Stimulated activated CD8-positive, alpha-beta memory T cell treated with anti-CD3 and anti-CD28 coated beads, Interleukin-12 subunit alpha, Interleukin-12 subunit beta, amount 100 ng/mL, for 1 hour (primary cell): Measurements from ENCODE around the gene CRYBG3.
"Not testable (repeated sequence)": the region's sequence is repeated elsewhere in the genome, so short reads cannot be mapped to it uniquely, and the experiment has no call there.

Experiments
- DNase-seq: peaks from one replicate; pipeline ENCODE4 v3.0.0-alpha.2; 2020; ENCODE audit warnings: low read depth

Gene CRYBG3

DNA sequence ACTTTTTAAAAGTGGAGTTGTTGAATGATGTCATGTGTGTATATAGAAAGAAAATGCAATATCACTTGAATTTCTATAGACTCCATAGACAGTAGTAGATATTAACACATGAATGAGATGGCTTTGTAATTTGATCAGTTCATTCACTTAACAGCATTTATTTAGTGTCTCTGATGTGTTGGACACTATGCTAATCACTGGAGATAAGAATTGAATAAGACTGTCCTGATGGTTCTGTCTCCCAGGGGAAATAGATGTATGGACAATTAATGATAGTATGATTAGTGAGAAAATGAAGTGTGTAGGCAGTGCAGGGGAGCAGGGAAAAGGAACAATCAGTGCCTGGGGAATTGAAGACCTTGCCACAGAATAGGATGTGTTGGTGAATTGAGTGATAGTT, 77.5 kb downstream of the CRYBG3 start:
- no peak for DNase-seq

DNA sequence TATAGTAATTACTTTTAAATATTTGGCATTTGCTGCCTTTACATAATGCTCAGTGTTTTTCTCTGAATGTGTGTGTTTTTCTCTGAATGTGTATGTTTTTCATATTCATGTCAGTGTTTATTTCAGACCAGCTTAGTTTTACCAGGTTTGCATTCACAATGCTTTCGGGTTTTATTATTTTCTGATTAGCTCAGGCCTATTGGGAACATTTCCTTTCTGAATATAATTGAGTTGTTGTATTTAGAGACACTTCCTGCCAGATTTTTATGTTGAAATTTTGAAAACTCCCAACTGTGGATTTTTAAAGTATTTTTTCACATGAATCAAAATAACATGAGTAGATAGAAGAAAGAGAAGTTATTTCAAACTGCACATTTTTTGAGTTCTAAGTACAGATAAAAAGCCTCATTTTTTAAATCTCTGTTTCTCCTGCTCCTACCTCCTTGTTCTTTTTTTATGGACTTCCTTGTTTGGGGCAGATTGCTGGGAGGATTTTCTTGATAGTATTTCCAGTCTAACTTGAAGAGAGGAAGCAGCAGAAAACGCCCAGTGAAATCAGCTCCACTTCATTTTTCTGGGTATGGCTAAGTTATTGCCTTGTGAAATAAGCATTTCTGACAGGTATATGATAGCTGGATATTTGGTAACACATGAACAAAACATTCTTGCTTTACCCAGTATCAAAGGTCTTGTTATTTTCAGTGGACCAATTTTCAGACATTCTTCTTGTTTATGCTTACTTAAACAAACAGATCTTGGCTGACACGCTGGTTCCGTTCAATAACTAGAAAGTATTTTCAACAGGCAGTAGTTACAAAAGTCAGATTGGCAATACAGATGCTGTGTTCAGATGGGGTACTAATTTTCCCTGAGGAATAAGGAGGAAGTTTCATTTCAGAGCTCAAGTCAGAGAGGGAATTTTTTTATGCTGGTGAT, 79.8 kb downstream of the CRYBG3 start:
- no peak for DNase-seq

DNA sequence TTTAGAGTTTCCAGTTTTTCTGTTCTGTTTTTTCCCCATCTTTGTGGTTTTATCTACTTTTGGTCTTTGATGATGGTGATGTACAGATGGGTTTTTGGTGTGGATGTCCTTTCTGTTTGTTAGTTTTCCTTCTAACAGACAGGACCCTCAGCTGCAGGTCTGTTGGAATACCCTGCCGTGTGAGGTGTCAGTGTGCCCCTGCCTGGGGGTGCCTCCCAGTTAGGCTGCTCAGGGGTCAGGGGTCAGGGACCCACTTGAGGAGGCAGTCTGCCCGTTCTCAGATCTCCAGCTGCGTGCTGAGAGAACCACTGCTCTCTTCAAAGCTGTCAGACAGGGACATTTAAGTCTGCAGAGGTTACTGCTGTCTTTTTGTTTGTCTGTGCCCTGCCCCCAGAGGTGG, 88.0 kb downstream of the CRYBG3 start:
- not testable (repeated sequence) for DNase-seq

DNA sequence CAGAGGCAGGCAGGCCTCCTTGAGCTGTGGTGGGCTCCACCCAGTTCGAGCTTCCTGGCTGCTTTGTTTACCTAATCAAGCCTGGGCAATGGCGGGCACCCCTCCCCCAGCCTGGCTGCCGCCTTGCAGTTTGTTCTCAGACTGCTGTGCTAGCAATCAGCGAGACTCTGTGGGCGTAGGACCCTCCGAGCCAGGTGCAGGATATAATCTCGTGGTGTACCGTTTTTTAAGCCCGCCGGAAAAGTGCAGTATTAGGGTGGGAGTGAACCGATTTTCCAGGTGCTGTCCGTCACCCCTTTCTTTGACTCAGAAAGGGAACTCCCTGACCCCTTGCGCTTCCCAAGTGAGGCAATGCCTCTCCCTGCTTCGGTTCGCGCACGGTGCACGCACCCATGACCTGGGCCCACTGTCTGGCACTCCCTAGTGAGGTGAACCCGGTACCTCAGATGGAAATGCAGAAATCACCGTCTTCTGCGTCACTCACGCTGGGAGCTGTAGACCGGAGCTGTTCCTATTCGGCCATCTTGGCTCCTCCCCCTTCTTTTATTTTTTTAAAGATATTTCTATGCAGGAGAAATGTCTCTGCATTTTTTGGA, 88.5 kb downstream of the CRYBG3 start:
- DNase-seq, result not testable (repeated sequence)

DNA sequence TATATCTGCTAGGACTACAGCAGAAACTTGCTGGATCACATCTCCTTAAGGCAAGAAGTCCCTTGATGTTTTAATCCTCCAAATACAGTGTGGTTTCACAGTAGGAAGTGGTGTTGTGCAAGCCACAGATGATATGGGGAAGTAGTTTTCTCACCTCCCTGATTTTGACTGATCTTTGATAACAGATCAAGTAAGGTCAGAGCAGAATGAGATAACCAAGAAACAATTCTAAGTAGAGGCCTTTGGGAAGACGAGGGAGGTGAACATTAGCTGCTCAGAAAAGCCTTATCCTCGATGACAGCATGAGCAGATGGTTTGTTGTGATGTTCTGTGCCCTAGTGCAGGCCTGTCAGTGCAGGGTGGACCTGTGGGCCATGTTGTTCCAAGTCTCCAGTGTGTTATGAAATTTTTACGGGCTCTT, 89.1 kb downstream of the CRYBG3 start:
- DNase-seq, result no peak

DNA sequence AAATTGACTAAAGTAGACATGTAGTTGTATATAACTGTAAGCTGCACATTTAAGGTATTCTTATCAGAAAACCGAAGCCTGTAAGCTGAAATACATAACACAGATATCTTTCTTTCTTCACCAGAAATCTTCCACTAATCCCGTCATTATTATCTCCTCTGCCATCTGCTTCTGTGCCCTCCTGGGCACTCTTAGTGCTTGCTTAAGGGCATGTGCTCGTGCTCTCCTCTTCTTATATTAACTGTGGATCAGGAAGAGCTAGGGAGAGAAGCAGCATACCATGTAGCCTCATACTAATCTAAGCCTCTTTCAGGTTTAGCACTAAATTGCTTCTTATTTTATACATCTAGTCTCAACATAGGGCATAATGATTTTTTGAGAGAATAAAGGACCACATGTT, 89.6 kb downstream of the CRYBG3 start:
- DNase-seq, result no peak

DNA sequence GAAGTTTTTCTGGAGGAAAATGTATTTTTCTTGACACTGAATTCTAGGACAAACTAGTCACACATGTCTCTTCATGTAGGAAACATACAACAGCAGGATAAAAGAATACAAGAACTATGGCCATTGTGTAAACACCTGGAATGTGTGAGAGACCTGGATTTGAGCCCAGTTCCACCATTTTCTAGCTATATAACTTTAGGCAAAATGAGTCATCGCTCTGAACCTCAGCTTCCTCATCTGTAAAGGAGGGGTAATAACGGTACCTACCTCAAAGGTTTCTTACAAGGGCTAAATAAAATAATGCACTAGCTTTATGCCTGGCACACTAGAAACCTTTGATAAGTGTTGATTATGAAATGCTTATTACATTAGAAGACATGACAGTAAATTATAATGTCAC, 92.6 kb downstream of the CRYBG3 start:
- no peak for DNase-seq

DNA sequence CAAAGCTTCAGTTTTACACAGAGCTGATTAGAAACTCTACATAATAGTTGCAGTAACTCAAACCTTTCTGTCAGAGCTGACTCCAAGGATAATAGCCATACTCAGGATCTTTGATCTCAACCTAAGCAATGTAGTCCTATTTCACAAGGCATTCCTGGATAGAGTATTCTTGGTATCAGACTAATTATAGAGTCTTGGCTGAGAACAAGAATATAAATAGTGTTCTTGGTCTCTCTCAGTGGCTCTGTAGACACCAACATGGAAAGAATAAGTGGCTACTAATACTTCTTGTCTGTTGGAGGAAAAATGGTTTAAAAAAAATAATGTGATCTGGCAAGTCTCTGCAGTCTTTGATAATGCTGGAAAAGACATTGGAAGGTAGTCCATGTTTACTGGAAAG, 94.8 kb downstream of the CRYBG3 start:
- DNase-seq, result no peak

DNA sequence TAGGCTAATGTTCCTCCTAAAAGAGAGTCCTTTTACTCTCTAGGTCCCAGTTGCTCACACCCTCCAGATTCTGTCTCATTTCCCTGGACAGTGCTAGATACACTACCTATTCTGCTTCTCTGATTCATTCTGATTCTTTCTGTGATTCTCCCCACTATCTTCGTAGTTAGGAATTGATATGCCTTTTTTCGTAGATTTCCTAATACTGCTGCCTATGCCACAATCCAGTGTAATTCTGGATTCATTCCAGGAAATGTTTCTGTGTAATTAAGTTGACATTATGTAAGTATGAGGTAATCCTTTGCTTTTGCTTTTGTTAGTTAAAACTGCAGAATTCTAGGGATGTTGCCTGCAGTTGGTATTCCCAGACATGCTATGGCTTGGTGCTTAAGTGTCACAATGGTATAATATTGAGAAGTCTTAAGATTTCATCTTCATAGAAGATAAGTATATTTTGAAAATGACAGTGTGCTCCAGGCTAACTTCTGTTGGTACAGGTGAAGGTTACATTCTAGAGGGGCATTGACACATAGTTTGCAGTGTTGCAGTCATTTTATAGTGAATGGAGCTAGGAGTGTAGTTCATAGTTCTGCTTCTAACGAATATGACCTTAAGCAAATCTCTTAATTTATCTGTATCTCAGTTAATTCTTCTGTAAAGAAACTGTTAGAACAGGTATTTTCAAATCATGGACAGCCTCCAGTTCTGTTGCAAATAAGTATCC, 96.2 kb downstream of the CRYBG3 start:
- no peak for DNase-seq

DNA sequence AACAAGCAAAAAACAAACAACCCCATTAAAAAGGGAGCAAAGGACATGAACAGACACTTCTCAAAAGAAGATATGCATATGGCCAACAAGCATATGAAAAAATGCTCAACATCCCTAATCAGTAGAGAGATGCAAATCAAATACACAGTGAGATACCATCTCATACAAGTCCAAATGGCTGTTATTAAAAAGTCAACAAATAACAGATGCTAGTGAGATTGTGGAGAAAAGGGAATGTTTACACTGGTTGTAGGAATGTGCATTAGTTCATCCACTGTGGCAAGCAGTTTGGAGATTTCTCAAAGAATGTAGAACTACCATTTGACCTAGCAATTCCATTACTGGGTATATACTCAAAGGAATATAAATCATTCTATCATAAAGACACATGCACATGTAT, 105.9 kb downstream of the CRYBG3 start:
- DNase-seq, result no peak

DNA sequence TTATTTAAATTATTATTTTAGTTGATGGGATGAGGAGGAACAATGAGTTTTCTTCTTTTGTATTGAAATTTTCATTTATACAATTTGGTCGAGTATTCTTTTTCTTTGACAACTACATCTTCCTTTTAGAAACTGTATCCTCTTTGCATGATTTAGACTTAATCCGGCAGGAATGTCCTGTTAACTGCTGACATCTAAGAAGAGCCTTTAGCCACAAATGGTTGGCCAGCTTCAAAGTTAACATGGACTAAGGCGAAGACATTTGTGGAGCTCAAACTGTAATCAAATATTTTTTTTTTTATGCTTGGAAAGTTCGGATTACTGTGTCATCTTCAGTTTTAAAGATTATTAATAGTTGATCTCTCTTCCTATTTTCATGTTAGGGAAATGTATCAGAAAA, 107.2 kb downstream of the CRYBG3 start:
- DNase-seq, result no peak

DNA sequence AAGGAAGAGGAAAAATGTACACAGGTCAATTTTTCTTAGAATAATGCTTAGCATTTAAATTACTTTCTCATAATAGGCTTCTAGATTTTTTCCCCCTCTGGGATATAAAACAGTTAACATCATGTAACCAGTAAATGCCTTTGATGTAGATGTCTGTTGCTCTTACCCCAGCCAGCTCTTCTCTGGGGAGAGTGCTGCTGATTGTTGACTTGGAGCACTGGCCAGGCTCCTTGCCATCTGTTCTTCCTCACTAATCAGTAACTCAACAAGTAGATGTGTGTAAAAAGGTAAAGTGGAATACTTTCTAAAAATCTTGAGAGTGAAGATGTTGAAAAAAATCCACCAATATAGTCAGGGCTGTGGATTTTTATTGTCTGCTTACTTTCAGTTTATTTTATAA, 108.2 kb downstream of the CRYBG3 start:
- DNase-seq, result no peak

DNA sequence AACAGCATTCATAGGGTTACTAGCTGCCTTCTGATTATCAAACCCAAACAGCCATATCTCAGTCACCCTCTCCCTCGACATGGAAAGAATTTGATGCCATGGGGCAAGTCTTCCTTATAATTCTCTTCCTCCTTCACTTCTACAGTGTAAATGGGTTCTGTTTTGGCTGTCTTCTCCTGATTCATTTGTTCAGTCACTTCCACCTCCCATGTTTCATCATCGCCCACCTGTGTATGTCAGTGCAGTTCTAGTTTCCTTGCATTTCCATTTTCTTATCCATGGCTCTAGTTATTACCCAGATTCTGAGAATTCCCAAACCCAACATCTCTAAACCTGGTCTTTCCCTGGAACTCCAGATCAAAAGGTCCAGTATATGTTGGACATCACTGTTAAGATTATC, 109.4 kb downstream of the CRYBG3 start:
- DNase-seq, result no peak

DNA sequence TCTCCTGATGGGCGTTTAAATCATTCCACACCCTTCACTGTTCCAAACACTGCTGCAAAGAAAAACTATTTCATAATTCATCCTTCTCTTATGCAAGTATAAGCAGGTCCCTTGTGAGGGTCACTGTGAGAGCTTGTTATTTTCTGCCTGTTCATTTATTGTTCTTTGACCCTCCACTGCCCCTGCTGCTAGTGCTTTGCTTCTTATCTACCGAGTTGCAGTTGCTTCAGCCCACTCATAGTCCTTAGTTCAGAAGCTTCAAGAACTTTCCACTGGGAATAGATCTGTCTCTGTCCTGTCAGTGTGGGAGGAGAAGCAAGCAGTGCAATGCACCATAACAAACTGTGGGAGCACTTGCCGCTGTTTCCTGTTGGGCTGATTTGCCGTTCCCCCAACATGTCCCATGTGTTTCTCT, 110.6 kb downstream of the CRYBG3 start:
- DNase-seq, result no peak

DNA sequence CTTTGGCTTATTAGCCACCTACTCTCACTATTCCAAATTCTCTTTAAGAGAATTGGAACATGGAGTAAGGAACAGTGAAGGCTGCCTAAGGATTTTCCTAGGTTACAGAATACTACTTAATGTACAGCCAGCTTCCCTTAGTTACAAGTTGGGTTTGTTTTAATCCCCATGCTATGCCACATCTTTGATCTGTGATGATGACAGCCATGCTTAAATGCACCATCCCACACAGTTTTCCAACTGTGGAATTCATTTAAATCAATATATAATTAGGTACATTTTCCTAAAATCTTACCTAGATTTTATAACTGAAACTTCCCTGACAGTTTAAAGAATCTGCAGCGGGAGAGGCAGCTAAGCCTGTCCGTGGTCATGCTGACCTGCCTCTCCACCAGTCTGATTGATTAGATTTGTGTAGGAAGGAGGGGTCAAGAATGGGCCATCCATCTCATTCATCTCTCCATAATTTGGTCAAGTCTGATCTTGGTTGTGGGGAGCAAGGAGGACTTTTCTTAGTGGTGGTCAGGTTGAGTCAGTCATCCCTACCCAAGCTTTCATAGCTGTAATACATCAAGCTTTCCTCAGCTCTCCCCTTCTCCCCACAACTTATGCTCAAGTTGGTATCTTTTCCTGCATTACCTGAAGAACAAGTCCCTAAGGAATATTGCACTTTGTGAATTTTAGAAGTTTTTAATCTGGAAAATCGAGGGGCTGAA, 113.3 kb downstream of the CRYBG3 start:
- DNase-seq, result no peak

DNA sequence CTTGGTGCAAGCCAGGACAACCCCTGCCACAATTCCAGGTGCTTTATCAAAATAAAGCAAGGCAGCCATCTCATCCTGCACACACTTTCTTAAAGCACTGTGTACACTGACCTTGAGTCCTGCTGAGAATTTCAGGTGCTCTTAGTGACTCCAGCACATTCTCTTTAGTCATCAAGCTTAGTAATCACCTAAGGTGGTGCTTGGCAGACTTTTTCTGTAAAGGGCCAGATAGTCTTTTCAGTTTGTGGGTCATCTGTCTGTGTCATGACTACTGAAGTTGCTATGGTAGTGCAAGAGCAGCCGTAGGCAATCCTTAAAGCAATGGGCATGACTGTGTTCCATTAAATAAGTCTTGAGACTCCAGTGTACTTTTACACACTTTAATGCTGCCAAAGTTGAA, 114.0 kb downstream of the CRYBG3 start:
- no peak for DNase-seq

DNA sequence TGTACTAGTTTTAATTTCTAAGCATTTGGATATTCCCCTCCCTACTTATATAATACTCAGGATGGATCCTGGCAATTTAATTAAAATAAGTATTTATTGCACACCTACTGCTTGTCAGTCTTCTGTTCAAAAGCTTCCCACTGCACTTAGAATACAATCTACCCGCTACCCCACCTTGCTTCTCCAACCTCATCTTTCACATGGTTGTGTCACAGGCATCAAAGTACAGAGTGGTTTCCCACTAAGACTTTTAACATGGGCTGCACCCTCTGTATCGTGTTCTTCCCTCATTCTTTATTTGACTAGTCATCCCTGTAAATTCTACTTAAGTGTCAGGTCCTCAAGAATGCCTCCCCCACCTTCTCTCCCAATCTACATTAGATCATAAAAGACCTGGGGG, 115.4 kb downstream of the CRYBG3 start:
- DNase-seq, result no peak

DNA sequence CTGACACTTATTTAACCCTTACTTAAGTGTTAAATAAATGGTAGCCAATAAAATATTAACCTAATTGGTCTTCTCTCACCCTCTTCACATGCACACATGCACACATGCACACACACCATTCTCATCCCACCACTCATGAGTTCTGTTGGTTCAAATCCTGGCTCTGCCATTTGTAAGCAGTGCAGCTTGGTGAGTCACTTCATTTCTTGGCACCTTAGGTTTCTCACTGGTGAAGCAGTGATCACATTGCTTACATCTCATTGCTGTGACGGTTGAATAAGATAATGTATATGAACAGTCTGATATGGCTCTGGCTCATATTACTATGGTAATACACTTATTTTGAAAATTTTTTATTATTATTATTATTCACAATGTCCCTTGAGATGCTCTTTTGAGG, 116.6 kb downstream of the CRYBG3 start:
- DNase-seq, result no peak

DNA sequence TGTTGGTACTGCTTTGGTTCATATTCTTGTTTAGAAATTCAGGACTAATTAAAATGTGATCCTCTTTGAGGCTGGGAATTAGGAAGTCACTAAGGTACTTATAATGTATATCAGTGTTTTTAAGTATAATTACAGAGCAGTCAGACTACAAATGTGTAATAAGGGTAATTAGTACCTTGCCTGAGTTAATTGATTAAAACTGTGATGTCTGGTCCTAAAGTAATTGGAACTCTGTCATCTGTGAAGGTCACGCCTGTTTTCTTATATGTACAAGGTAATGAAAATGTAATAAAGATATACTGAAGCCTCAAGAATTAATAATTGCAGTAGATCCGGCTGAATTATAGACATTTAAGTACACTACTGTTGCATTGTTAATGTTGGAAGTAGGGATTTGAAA, 117.6 kb downstream of the CRYBG3 start:
- no peak for DNase-seq

DNA sequence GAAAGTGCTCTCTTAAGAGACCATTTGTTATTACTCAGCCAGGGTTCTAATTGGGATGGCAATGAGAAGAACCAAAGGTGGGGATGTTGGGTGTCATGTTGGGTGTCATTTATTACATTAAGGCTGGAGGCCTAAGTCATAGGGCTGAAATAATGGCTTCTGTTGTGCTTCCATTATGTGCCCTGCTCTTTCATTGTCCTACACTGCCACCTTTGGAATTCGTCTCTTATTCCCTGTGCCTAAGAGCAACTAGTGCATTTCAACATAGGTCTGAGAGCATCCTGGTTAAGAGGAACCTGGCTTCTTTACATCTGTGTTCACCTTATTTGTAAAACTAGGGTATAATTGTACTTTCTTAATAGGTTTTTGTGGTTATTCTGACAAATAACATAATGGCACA, 118.2 kb downstream of the CRYBG3 start:
- no peak for DNase-seq

DNA sequence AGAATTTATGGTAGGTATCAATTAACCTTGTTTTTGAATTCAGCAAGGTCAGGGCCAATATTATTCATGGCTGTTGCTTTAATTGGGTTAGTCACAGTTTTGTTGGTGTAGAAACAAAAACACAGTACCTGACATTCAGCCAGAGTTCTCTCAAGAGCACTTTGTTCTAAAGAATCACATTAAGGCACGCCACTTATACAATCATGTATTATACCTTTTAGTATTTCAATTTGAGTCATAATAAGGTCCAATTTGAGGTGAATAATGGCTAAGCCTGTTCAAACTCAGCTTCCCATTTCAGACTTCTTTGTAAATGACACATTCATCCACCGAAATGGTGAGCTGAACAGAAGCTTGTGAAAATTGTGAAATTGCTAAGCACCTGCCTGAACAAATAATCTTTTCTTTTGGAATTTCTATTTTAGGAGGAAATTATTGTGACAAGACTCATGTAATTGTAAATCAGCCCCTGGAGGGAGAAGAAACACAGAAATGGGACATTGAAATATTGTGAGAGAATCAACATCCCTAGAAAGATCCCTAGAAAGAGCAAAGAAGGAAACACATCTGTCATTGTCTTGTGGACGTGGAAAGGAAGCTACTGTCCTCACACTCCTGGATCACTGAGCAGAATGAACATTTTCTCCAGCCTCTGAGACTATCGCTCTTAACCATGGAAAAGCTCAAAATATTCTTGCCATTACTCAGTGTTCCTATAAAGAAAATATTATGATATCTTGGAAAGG, 121.2 kb downstream of the CRYBG3 start:
- DNase-seq, result no peak
